K562 (cell line): ENCODE data around the gene MYH9. TPM values are rescaled to one million over a fixed set of nuclear protein-coding genes. Genes with fewer than 3 reads are reported as not detected.
A peak's percentile ranks its signal among the peaks of the same experiment; 100 is the strongest.

ENCODE experiments used
- ATF2 ChIP-seq: sonication (generic); formaldehyde crosslinking; IDR thresholded peaks from 2 replicates; pipeline ENCODE4 v1.8.1; 2022; ENCODE audit warnings: missing genetic modification reagents
- ATF7 ChIP-seq: fragments of 450-650 bp; IDR thresholded peaks from 2 replicates; pipeline ENCODE4 v1.7.1; 2014; ENCODE audit warnings: mild to moderate bottlenecking, moderate library complexity
- FOXK1 ChIP-seq: sonication (generic); formaldehyde crosslinking; IDR thresholded peaks from 2 replicates; pipeline ENCODE4 v1.8.0; 2022; ENCODE audit warnings: missing genetic modification reagents, mild to moderate bottlenecking, borderline replicate concordance
- HDAC1 ChIP-seq, 2 experiments: fragments of 450-650 bp; IDR thresholded peaks; 2 replicates each; pipeline ENCODE4 v1.6.1; 2016 to 2017; ENCODE audit warnings: inconsistent platforms in 1 of 2, mild to moderate bottlenecking in 1 of 2, moderate library complexity in 1 of 2
- HNRNPK ChIP-seq: fragments of 200-400 bp; formaldehyde crosslinking; IDR thresholded peaks from one replicate; pipeline ENCODE4 v1.6.1; 2018; ENCODE audit warnings: mild to moderate bottlenecking, low read depth, low read length; ENCODE audit not compliant: poor library complexity, severe bottlenecking
- KLF16 ChIP-seq: IDR thresholded peaks from 2 replicates; pipeline ENCODE4 v1.6.1; 2016; ENCODE audit warnings: antibody characterized with exemption
- LARP7 ChIP-seq: fragments of 450-650 bp; IDR thresholded peaks from 2 replicates; pipeline ENCODE4 v1.6.1; 2016
- RREB1 ChIP-seq: fragments of 250-450 bp; sonication (Bioruptor Pico); IDR thresholded peaks from 2 replicates; pipeline ENCODE4 v1.4.0; 2020
- SMARCE1 ChIP-seq: fragments of 450-650 bp; IDR thresholded peaks from 2 replicates; pipeline ENCODE4 v1.7.1; 2016; ENCODE audit warnings: mild to moderate bottlenecking
- SNIP1 ChIP-seq: fragments of 450-650 bp; IDR thresholded peaks from 2 replicates; pipeline ENCODE4 v1.7.1; 2017; ENCODE audit warnings: low read depth, mild to moderate bottlenecking
- WHSC1 ChIP-seq: IDR thresholded peaks from one replicate; pipeline ENCODE4 v1.6.1; 2012; ENCODE audit warnings: low read length, control low read depth, inconsistent platforms
- ZNF384 ChIP-seq: IDR thresholded peaks from 2 replicates; pipeline ENCODE4 v1.6.1; 2012; ENCODE audit warnings: low read depth, low read length, improper control_type of control experiment
- ZNF449 ChIP-seq: fragments of 250-450 bp; sonication (Bioruptor Pico); IDR thresholded peaks from 2 replicates; pipeline ENCODE4 v1.8.0; 2022; ENCODE audit warnings: moderate library complexity, mild to moderate bottlenecking, inconsistent platforms
- ZNF609 ChIP-seq: sonication (generic); formaldehyde crosslinking; IDR thresholded peaks from 2 replicates; pipeline ENCODE4 v1.8.1; 2023; ENCODE audit warnings: missing genetic modification reagents, mild to moderate bottlenecking, borderline replicate concordance
- ZNF717 ChIP-seq: fragments of 250-450 bp; sonication (Bioruptor Pico); IDR thresholded peaks from 2 replicates; pipeline ENCODE4 v1.5.0; 2021
- polyA plus RNA-seq, 8 experiments: library from polyadenylated mRNA; depleted of rRNA in 4 of 8; stranded (reverse) in 5 of 8; unstranded in 3 of 8; fragments of >200 nt; fragmentation: Nextera tagmentation in 2 of 8; fragmentation: Illumina TruSeq in 1 of 8; extraction: Ambion mirVana in 2 of 8; extraction: Trizol in 1 of 8; gene quantifications; 2 replicates each; pipeline versions ENCODE4 v1.2.1 to v1.2.3, GENCODE V29; 2011 to 2014; ENCODE audit warnings: inconsistent platforms in 1 of 8, missing spikeins in 1 of 8
- total RNA-seq, 7 experiments: library from RNA; depleted of rRNA in 6 of 7; stranded (reverse); fragments of >200 nt in 6 of 7; fragmentation: Illumina TruSeq in 2 of 7; extraction: Trizol in 2 of 7; gene quantifications; 2 replicates each; pipeline versions ENCODE4 v1.2.1 to v1.2.3, GENCODE V29; 2011 to 2021; ENCODE audit warnings: low replicate concordance in 1 of 7

Gene MYH9
- total and polyA plus RNA-seq, 9 of the 15 experiments (the other 6 are each of a cell fraction or from before 2014, with no cell fraction given), result 0.71 to 111 (median 24.6) TPM

GRCh38 chr22:36329254-36330078 lies 58.3 kb downstream of the MYH9 start (continued):
- TF ChIP-seq FOXK1 (CRISPR knock-in tag) (no peak), HDAC1 (IDR thresholded peaks at IDR 0.05) (no peak), ZNF384 (no peak), ZNF449 (CRISPR knock-in tag) (no peak), SNIP1 (no peak), WHSC1 (no peak), ZNF717 (CRISPR knock-in tag) (no peak), HNRNPK (no peak), ATF2 (CRISPR knock-in tag) (no peak), ZNF609 (CRISPR knock-in tag) (no peak), KLF16 (peak; percentile 69), ATF7 (peak; percentile 90), SMARCE1 (no peak; the same call in 1 of the 2 replicates), LARP7 (no peak), RREB1 (no peak)
